ENCODE measurements around the gene POLR3A. TPM values are rescaled to one million over a fixed set of nuclear protein-coding genes. Genes with fewer than 3 reads are reported as not detected.

The POLR3A gene
- total and polyA plus RNA-seq, 2 donors (not counting 1 experiment from before 2014, with no cell fraction given), result 11.6 to 16.8 TPM

DNA sequence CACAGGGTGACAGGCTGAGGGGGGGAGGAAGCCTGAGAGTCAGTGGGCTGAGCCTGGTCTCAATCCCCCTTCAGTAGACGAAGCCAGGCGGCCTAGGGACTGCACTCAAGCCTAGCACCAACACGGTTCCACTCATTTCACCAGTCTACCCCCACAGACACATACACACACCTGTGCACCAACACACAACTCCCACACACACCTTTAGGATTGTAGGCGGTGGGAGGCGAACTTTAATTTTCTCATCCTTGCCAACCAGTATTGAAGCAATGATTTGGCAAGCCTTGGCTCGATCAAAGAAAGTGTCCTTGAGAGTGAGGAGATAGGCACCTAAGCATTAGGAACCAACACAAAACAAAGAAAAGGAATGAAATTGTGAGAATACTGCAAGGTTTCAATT is 19.7 kb downstream of the POLR3A start:
- TF ChIP-seq EZH2 (IDR thresholded peaks at IDR 0.05; ENCODE audit: low read length, missing control alignments), result no peak
- TF ChIP-seq, protein P1, sequence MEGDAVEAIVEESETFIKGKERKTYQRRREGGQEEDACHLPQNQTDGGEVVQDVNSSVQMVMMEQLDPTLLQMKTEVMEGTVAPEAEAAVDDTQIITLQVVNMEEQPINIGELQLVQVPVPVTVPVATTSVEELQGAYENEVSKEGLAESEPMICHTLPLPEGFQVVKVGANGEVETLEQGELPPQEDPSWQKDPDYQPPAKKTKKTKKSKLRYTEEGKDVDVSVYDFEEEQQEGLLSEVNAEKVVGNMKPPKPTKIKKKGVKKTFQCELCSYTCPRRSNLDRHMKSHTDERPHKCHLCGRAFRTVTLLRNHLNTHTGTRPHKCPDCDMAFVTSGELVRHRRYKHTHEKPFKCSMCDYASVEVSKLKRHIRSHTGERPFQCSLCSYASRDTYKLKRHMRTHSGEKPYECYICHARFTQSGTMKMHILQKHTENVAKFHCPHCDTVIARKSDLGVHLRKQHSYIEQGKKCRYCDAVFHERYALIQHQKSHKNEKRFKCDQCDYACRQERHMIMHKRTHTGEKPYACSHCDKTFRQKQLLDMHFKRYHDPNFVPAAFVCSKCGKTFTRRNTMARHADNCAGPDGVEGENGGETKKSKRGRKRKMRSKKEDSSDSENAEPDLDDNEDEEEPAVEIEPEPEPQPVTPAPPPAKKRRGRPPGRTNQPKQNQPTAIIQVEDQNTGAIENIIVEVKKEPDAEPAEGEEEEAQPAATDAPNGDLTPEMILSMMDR (conservative IDR thresholded peaks at IDR 0.05 in 1 of 2, IDR thresholded peaks at IDR 0.05 in 1 of 2; ENCODE audit: low read depth in 1 of 2, low read length in 2 of 2), result no peak
- DNase-seq (ENCODE audit: low read depth in 2 of 2), result no peak
- peaks cover 10% of the 10 kb centered on the region for H3K36me3 ChIP-seq (ENCODE audit: control insufficient read depth, insufficient read depth, low read length)

GRCh38 chr10:78007172-78007571 is 22.1 kb downstream of the POLR3A start:
- H2AFZ ChIP-seq (ENCODE audit: low read length), result no peak overlapping the region
- H3K9me3 ChIP-seq (ENCODE audit: control insufficient read depth, insufficient read depth, low read depth, low read length), result no peaks in the 10 kb centered on the region
- H3K36me3 ChIP-seq (ENCODE audit: control insufficient read depth, insufficient read depth, low read length), result peaks cover 12% of the 10 kb centered on the region
- no peak overlapping the region for H3K4me2 ChIP-seq (ENCODE audit: extremely low read depth, insufficient read depth, low read length)
- H3K9ac ChIP-seq (ENCODE audit: insufficient read depth, low read length), result no peak overlapping the region
- no peak overlapping the region for H3K4me3 ChIP-seq (replicated peaks in 1 of 4; ENCODE audit: control extremely low read depth in 1 of 4, insufficient read depth in 1 of 4, low read depth in 3 of 4, low read length in 4 of 4)
- no peaks in the 10 kb centered on the region for H3K4me1 ChIP-seq (ENCODE audit: control insufficient read depth, extremely low read depth, insufficient read depth, low read length)
- no peak overlapping the region for H3K27ac ChIP-seq (ENCODE audit: insufficient read depth, low read length)
- no peaks in the 10 kb centered on the region for H4K20me1 ChIP-seq (ENCODE audit: control insufficient read depth, extremely low read depth, insufficient read depth, low read length)
- DNase-seq (ENCODE audit: low read depth in 2 of 2), result no peak
- TF ChIP-seq, protein P1 (conservative IDR thresholded peaks at IDR 0.05 in 1 of 2, IDR thresholded peaks at IDR 0.05 in 1 of 2; ENCODE audit: low read depth in 1 of 2, low read length in 2 of 2), result no peak
- no peak for TF ChIP-seq EZH2 (IDR thresholded peaks at IDR 0.05; ENCODE audit: low read length, missing control alignments)
- no peaks in the 10 kb centered on the region for H3K27me3 ChIP-seq (ENCODE audit: control insufficient read depth, insufficient read depth, low read length)
- H3K79me2 ChIP-seq (ENCODE audit: control insufficient read depth, insufficient read depth, low read length), result no peaks in the 10 kb centered on the region

More for the DNA sequence above, 19.7 kb downstream of the POLR3A start:
- no peak overlapping the region for H3K27ac ChIP-seq (ENCODE audit: insufficient read depth, low read length)
- H3K9ac ChIP-seq (ENCODE audit: insufficient read depth, low read length), result no peak overlapping the region
- H4K20me1 ChIP-seq (ENCODE audit: control insufficient read depth, extremely low read depth, insufficient read depth, low read length), result no peaks in the 10 kb centered on the region
- H3K4me3 ChIP-seq (replicated peaks in 1 of 4; ENCODE audit: control extremely low read depth in 1 of 4, insufficient read depth in 1 of 4, low read depth in 3 of 4, low read length in 4 of 4), result no peak overlapping the region
- no peaks in the 10 kb centered on the region for H3K27me3 ChIP-seq (ENCODE audit: control insufficient read depth, insufficient read depth, low read length)
- H3K4me2 ChIP-seq (ENCODE audit: extremely low read depth, insufficient read depth, low read length), result no peak overlapping the region
- no peaks in the 10 kb centered on the region for H3K4me1 ChIP-seq (ENCODE audit: control insufficient read depth, extremely low read depth, insufficient read depth, low read length)
- H3K79me2 ChIP-seq (ENCODE audit: control insufficient read depth, insufficient read depth, low read length), result no peaks in the 10 kb centered on the region
- no peak overlapping the region for H2AFZ ChIP-seq (ENCODE audit: low read length)
- H3K9me3 ChIP-seq (ENCODE audit: control insufficient read depth, insufficient read depth, low read depth, low read length), result no peaks in the 10 kb centered on the region

DNA sequence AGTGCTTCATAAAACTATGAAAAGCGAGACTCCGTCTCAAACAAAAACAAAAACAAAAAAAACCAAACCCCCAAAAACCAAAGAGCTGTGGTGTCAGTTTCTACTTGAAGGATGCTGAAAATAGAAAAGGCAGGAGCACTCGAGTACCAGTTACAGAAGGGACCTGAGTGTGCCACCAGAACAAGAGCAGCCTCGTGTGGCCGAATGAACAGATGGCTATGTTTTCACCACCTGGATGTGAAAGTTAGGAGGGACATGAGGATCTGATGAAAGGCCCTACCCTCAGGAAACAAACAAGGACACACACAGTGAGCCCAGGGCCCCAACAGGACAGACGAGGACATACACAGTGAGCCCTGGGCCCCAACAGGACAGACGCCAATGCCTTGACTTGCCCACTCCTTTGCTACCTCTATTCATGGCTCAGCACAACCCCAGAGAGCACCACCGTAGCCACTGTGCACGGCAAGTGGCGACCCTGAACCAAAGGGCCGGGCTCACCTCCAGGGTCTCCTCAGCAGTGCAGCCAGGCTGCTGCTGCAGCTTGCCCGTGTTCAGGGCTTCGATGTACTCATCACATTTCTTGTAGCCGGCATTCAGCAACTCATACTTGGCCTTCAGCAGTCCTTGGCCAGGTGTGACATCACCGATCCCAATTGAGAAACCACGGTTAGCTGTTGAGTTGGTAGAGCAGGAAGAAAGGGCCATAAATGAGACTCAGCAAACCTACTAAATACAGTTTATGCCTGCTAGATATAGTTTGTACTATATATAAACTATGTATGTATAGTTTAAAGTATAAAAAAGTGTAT is 24.9 kb downstream of the POLR3A start:
- TF ChIP-seq, protein P1 (conservative IDR thresholded peaks at IDR 0.05 in 1 of 2, IDR thresholded peaks at IDR 0.05 in 1 of 2; ENCODE audit: low read depth in 1 of 2, low read length in 2 of 2), result no peak
- TF ChIP-seq EZH2 (IDR thresholded peaks at IDR 0.05; ENCODE audit: low read length, missing control alignments), result no peak
- Histone ChIP-seq H4K20me1 (ENCODE audit: control insufficient read depth, extremely low read depth, insufficient read depth, low read length) (no peaks in the 10 kb centered on the region), H2AFZ (ENCODE audit: low read length) (no peak overlapping the region), H3K27ac (ENCODE audit: insufficient read depth, low read length) (no peak overlapping the region), H3K4me3 (replicated peaks in 1 of 4; ENCODE audit: control extremely low read depth in 1 of 4, insufficient read depth in 1 of 4, low read depth in 3 of 4, low read length in 4 of 4) (no peak overlapping the region), H3K36me3 (ENCODE audit: control insufficient read depth, insufficient read depth, low read length) (peaks cover 18% of the 10 kb centered on the region), H3K27me3 (ENCODE audit: control insufficient read depth, insufficient read depth, low read length) (no peaks in the 10 kb centered on the region), H3K9ac (ENCODE audit: insufficient read depth, low read length) (no peak overlapping the region), H3K4me2 (ENCODE audit: extremely low read depth, insufficient read depth, low read length) (no peak overlapping the region), H3K4me1 (ENCODE audit: control insufficient read depth, extremely low read depth, insufficient read depth, low read length) (no peaks in the 10 kb centered on the region), H3K9me3 (ENCODE audit: control insufficient read depth, insufficient read depth, low read depth, low read length) (no peaks in the 10 kb centered on the region), H3K79me2 (ENCODE audit: control insufficient read depth, insufficient read depth, low read length) (no peaks in the 10 kb centered on the region)
- DNase-seq (ENCODE audit: low read depth in 2 of 2), result no peak

All from fibroblast of lung (primary cell).